ENCODE data around the gene ICE2.

ICE2 gene

GRCh38 chr15:60438646-60439045 lies 40.3 kb downstream of the ICE2 start:
- ATAC-seq, result no peak
- TF ChIP-seq GLIS3 (CRISPR knock-in tag; IDR thresholded peaks at IDR 0.05) (no peak), TCF4 (CRISPR knock-in tag; IDR thresholded peaks at IDR 0.05; ENCODE audit: borderline replicate concordance) (no peak), RARB (CRISPR knock-in tag; IDR thresholded peaks at IDR 0.05) (no peak), CSRNP3 (CRISPR knock-in tag; IDR thresholded peaks at IDR 0.05) (no peak), ZNF565 (CRISPR knock-in tag; conservative IDR thresholded peaks at IDR 0.05; ENCODE audit: low read depth) (no peak), TOX (CRISPR knock-in tag; IDR thresholded peaks at IDR 0.05; ENCODE audit: borderline replicate concordance) (no peak), ZNF70 (CRISPR knock-in tag; IDR thresholded peaks at IDR 0.05) (no peak), CSDC2 (CRISPR knock-in tag; IDR thresholded peaks at IDR 0.05) (no peak), ZFP3 (CRISPR knock-in tag; IDR thresholded peaks at IDR 0.05) (no peak), ISL1 (CRISPR knock-in tag; IDR thresholded peaks at IDR 0.05) (no peak), BACH2 (CRISPR knock-in tag; IDR thresholded peaks at IDR 0.05; ENCODE audit: borderline replicate concordance) (no peak), ESRRG (CRISPR knock-in tag; IDR thresholded peaks at IDR 0.05) (no peak), ARNTL (CRISPR knock-in tag; IDR thresholded peaks at IDR 0.05; ENCODE audit: borderline replicate concordance, low read depth) (no peak), SNAI2 (CRISPR knock-in tag; IDR thresholded peaks at IDR 0.05) (no peak), ZFP30 (CRISPR knock-in tag; IDR thresholded peaks at IDR 0.05) (no peak), CREB5 (CRISPR knock-in tag; IDR thresholded peaks at IDR 0.05; ENCODE audit: low read depth) (no peak)
- TF ChIP-seq, protein P1, sequence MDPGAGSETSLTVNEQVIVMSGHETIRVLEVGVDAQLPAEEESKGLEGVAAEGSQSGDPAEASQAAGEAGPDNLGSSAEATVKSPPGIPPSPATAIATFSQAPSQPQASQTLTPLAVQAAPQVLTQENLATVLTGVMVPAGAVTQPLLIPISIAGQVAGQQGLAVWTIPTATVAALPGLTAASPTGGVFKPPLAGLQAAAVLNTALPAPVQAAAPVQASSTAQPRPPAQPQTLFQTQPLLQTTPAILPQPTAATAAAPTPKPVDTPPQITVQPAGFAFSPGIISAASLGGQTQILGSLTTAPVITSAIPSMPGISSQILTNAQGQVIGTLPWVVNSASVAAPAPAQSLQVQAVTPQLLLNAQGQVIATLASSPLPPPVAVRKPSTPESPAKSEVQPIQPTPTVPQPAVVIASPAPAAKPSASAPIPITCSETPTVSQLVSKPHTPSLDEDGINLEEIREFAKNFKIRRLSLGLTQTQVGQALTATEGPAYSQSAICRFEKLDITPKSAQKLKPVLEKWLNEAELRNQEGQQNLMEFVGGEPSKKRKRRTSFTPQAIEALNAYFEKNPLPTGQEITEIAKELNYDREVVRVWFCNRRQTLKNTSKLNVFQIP (CRISPR knock-in tag; IDR thresholded peaks at IDR 0.05; ENCODE audit: borderline replicate concordance, low read depth), result no peak
- TF ChIP-seq, protein P2, sequence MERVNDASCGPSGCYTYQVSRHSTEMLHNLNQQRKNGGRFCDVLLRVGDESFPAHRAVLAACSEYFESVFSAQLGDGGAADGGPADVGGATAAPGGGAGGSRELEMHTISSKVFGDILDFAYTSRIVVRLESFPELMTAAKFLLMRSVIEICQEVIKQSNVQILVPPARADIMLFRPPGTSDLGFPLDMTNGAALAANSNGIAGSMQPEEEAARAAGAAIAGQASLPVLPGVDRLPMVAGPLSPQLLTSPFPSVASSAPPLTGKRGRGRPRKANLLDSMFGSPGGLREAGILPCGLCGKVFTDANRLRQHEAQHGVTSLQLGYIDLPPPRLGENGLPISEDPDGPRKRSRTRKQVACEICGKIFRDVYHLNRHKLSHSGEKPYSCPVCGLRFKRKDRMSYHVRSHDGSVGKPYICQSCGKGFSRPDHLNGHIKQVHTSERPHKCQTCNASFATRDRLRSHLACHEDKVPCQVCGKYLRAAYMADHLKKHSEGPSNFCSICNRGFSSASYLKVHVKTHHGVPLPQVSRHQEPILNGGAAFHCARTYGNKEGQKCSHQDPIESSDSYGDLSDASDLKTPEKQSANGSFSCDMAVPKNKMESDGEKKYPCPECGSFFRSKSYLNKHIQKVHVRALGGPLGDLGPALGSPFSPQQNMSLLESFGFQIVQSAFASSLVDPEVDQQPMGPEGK (CRISPR knock-in tag; IDR thresholded peaks at IDR 0.05; ENCODE audit: borderline replicate concordance), result no peak

DNA sequence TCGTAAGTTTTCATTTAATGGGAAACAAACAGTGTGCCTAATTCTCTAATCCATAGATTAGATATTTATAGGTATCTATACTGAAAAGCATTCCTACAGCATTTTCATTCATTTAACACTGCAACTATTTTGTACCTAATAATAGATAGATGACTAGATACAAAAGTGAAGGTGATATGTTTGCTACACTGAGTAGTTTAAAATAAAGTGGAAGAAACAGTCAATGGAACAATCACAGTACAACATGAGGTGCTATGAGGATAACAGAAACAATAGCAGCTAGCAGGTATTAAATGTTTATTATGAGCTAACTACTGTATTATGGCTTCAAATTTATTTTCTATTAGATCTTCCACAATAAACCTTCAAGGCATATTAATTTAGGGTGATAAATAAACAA lies 50.0 kb downstream of the ICE2 start:
- TF ChIP-seq SNAI2 (CRISPR knock-in tag; IDR thresholded peaks at IDR 0.05), result no peak
- no peak for TF ChIP-seq CSRNP3 (CRISPR knock-in tag; IDR thresholded peaks at IDR 0.05)
- no peak for TF ChIP-seq ZNF565 (CRISPR knock-in tag; conservative IDR thresholded peaks at IDR 0.05; ENCODE audit: low read depth)
- no peak for TF ChIP-seq CREB5 (CRISPR knock-in tag; IDR thresholded peaks at IDR 0.05; ENCODE audit: low read depth)
- TF ChIP-seq OSR1 (CRISPR knock-in tag; IDR thresholded peaks at IDR 0.05), result no peak
- TF ChIP-seq CSDC2 (CRISPR knock-in tag; IDR thresholded peaks at IDR 0.05), result no peak
- no peak for TF ChIP-seq BACH2 (CRISPR knock-in tag; IDR thresholded peaks at IDR 0.05; ENCODE audit: borderline replicate concordance)
- TF ChIP-seq, protein P1 (CRISPR knock-in tag; IDR thresholded peaks at IDR 0.05; ENCODE audit: borderline replicate concordance, low read depth), result no peak
- TF ChIP-seq ZFP3 (CRISPR knock-in tag; IDR thresholded peaks at IDR 0.05), result no peak
- no peak for TF ChIP-seq ZNF70 (CRISPR knock-in tag; IDR thresholded peaks at IDR 0.05)
- no peak for TF ChIP-seq ZFP30 (CRISPR knock-in tag; IDR thresholded peaks at IDR 0.05)
- no peak for TF ChIP-seq ZNF8 (CRISPR knock-in tag; IDR thresholded peaks at IDR 0.05)
- TF ChIP-seq TCF4 (CRISPR knock-in tag; IDR thresholded peaks at IDR 0.05; ENCODE audit: borderline replicate concordance), result no peak
- ATAC-seq, result no peak
